SU-DHL-6 (cell line): ENCODE measurements around the gene AOX1.

Source experiments
- H2AFZ ChIP-seq: fragments of 200-600 bp; sonication (generic); 2 replicates; pipeline ENCODE4 v1.6.1; 2014; ENCODE audit warnings: low read depth, mild to moderate bottlenecking, moderate library complexity, mixed read lengths, antibody characterized with exemption, low read length; ENCODE audit not compliant: severe bottlenecking
- H3F3A ChIP-seq: fragments of 200-600 bp; shearing (Covaris generic); 2 replicates; pipeline ENCODE4 v1.6.0; 2016; ENCODE audit warnings: antibody characterized with exemption, mild to moderate bottlenecking; ENCODE audit not compliant: insufficient read depth
- H3K27ac ChIP-seq: fragments of 200-600 bp; sonication (generic); 2 replicates; pipeline ENCODE4 v1.5.1; 2016; ENCODE audit warnings: low read depth, mild to moderate bottlenecking, low read length, moderate library complexity, mixed read lengths
- H3K27me3 ChIP-seq: fragments of 200-600 bp; sonication (generic), shearing (Covaris generic); 2 replicates; pipeline ENCODE4 v1.6.0; 2014; ENCODE audit warnings: mild to moderate bottlenecking, low read length
- H3K36me3 ChIP-seq: fragments of 200-600 bp; sonication (generic); 2 replicates; pipeline ENCODE4 v1.6.1; 2014; ENCODE audit warnings: mild to moderate bottlenecking, low read length, mixed read lengths
- H3K4me2 ChIP-seq: fragments of 300-600, 200-600 bp; shearing (Covaris generic), sonication (generic); 2 replicates; pipeline ENCODE4 v1.6.0; 2014; ENCODE audit warnings: low read length, low read depth, mild to moderate bottlenecking; ENCODE audit not compliant: poor library complexity, severe bottlenecking
- H3K4me3 ChIP-seq: fragments of 200-600 bp; sonication (generic); 2 replicates; pipeline ENCODE4 v1.5.1; 2014; ENCODE audit warnings: antibody characterized with exemption, low read length, mild to moderate bottlenecking, mixed read lengths; ENCODE audit not compliant: insufficient read depth, poor library complexity, severe bottlenecking
- H3K79me2 ChIP-seq: fragments of 200-600 bp; sonication (generic); 2 replicates; pipeline ENCODE4 v1.6.1; 2014; ENCODE audit warnings: mild to moderate bottlenecking, low read length, moderate library complexity; ENCODE audit not compliant: insufficient read depth
- H3K9ac ChIP-seq: fragments of 200-600 bp; sonication (generic); 2 replicates; pipeline ENCODE4 v1.7.0; 2014; ENCODE audit warnings: mild to moderate bottlenecking, low read length
- H3K9me2 ChIP-seq: fragments of 200-600 bp; sonication (generic); replicated peaks from 2 replicates; pipeline ENCODE4 v1.6.1; 2014; ENCODE audit warnings: low read length; ENCODE audit not compliant: insufficient read depth
- H3K9me3 ChIP-seq: fragments of 200-600 bp; sonication (generic); 2 replicates; pipeline ENCODE4 v1.6.1; 2014; ENCODE audit warnings: low read length, mixed read lengths; ENCODE audit not compliant: insufficient read depth
- H4K20me1 ChIP-seq: fragments of 200-600 bp; sonication (generic); 2 replicates; pipeline ENCODE4 v1.6.1; 2014; ENCODE audit warnings: low read depth, mild to moderate bottlenecking, antibody characterized with exemption, low read length, moderate library complexity, mixed read lengths
- CTCF ChIP-seq: fragments of 200-600 bp; sonication (generic); IDR thresholded peaks from one replicate; pipeline ENCODE4 v1.5.1; 2017; ENCODE audit warnings: antibody characterized with exemption, mild to moderate bottlenecking, low read length, moderate library complexity; ENCODE audit not compliant: insufficient read depth, poor library complexity, severe bottlenecking
- EZH2phosphoT487 ChIP-seq: fragments of 200-600 bp; sonication (generic), shearing (Covaris generic); conservative IDR thresholded peaks from 2 replicates; pipeline ENCODE4 v1.6.1; 2018; ENCODE audit warnings: mild to moderate bottlenecking, antibody characterized with exemption, low read length, moderate library complexity, mixed read lengths

The AOX1 gene

GRCh38 chr2:200677721-200678532, 92.1 kb downstream of the AOX1 start:
- Histone ChIP-seq H3K79me2 (no peaks in the 10 kb centered on the region), H3K4me2 (no peak overlapping the region), H2AFZ (no peak overlapping the region), H3K9me3 (no peaks in the 10 kb centered on the region), H3K9ac (no peak overlapping the region), H3K9me2 (no peaks in the 10 kb centered on the region), H3K4me3 (no peak overlapping the region), H3K27ac (no peak overlapping the region), H3K27me3 (no peaks in the 10 kb centered on the region), H4K20me1 (no peaks in the 10 kb centered on the region), H3F3A (no peaks in the 10 kb centered on the region), H3K36me3 (no peaks in the 10 kb centered on the region)
- TF ChIP-seq CTCF (no peak), EZH2phosphoT487 (no peak)

DNA sequence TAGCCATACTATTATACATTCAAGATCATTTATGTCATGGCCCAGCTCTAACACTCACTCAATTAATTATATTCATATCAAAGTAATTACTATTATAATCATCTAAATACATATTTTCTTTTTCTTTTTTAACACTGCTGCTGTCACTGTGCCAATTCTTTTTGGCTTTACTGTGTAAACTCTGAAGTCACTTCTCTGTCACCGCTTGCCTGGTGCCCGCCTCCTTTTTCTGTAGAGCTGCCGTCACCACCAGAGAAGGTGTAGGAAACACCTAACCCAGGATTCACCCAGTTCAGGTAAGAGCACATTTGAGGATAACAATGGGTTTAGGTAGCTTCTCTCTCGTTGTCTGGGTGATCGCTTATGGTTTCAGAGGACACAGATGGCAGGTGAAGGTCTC, 93.3 kb downstream of the AOX1 start:
- H3K9me2 ChIP-seq, result no peaks in the 10 kb centered on the region
- H3K4me2 ChIP-seq, result no peak overlapping the region
- H3K9ac ChIP-seq, result no peak overlapping the region
- no peaks in the 10 kb centered on the region for H3K36me3 ChIP-seq
- no peak overlapping the region for H3K27ac ChIP-seq
- no peak overlapping the region for H2AFZ ChIP-seq
- no peak for TF ChIP-seq CTCF
- H3K9me3 ChIP-seq, result no peaks in the 10 kb centered on the region
- H3K27me3 ChIP-seq, result no peaks in the 10 kb centered on the region
- no peaks in the 10 kb centered on the region for H3K79me2 ChIP-seq
- H3F3A ChIP-seq, result no peaks in the 10 kb centered on the region
- no peak overlapping the region for H3K4me3 ChIP-seq
- H4K20me1 ChIP-seq, result no peaks in the 10 kb centered on the region

- Histone ChIP-seq H3K9me2 (no peaks in the 10 kb centered on the region), H3K36me3 (no peaks in the 10 kb centered on the region), H3K27ac (no peak overlapping the region), H3F3A (no peaks in the 10 kb centered on the region), H4K20me1 (no peaks in the 10 kb centered on the region), H3K79me2 (no peaks in the 10 kb centered on the region), H2AFZ (no peak overlapping the region), H3K4me2 (no peak overlapping the region), H3K4me3 (no peak overlapping the region), H3K27me3 (no peaks in the 10 kb centered on the region), H3K9me3 (no peaks in the 10 kb centered on the region), H3K9ac (no peak overlapping the region)
- no peak for TF ChIP-seq EZH2phosphoT487
- TF ChIP-seq CTCF, result no peak
Measured at GRCh38 chr2:200679535-200679934, 93.7 kb downstream of the AOX1 start.
